ENCODE measurements around the gene MTF2. TPM values are rescaled to one million over a fixed set of nuclear protein-coding genes. Genes with fewer than 3 reads are reported as not detected.

MTF2 gene
- total RNA-seq, 1 donor from 2014 or later: 42.7 TPM

Other genes starting within 250 kb of the MTF2 start
- gene RPL5, start 247.2 kb upstream of the MTF2 start, total RNA-seq: 1,593 TPM
- gene DIPK1A, start 117.8 kb upstream of the MTF2 start, total RNA-seq: 12.7 TPM
- 35.8 TPM for gene TMED5, start 101.1 kb downstream of the MTF2 start, total RNA-seq
- gene CCDC18, start 101.4 kb downstream of the MTF2 start, total RNA-seq: 8.6 TPM

Data from tongue (tissue), 1 donor.